Activated CD4-positive, alpha-beta T cell treated with anti-CD3 and anti-CD28 coated beads, Interleukin-2, Interleukin-4, amounts not matched to agents 100 ng/mL and 50 ng/mL, durations not matched to agents 16 hours and 8 hours (primary cell): ENCODE results near the gene ANAPC16.
"Not testable (repeated sequence)": the region's sequence is repeated elsewhere in the genome, so short reads cannot be mapped to it uniquely, and the experiment has no call there.

Experiments used
- DNase-seq: peaks from one replicate; pipeline ENCODE4 v3.0.0-alpha.2; 2020; ENCODE audit warnings: low spot score

Gene ANAPC16

GRCh38 chr10:72215611-72216549, at the start of gene ANAPC16, which contains the start of gene ASCC1:
TSS of gene ANAPC16 (plus strand) at chr10:72216012. CDS start at chr10:72223915, 7,903 bp downstream.
TSS of gene ASCC1 (minus strand) at chr10:72216276. CDS start at chr10:72213298, 2,978 bp downstream.
- peak; percentile 94 for DNase-seq

- DNase-seq: no peak
Measured at GRCh38 chr10:72167118-72167517, 48.7 kb upstream of the ANAPC16 start.

GRCh38 chr10:72170263-72170662, 45.5 kb upstream of the ANAPC16 start:
- DNase-seq: no peak

- DNase-seq: no peak
Measured at GRCh38 chr10:72170733-72171132, 45.1 kb upstream of the ANAPC16 start.

GRCh38 chr10:72171175-72171630, 44.6 kb upstream of the ANAPC16 start:
- DNase-seq: no peak

GRCh38 chr10:72173262-72173618, 42.6 kb upstream of the ANAPC16 start:
- DNase-seq: no peak

GRCh38 chr10:72173619-72174296, 42.1 kb upstream of the ANAPC16 start:
- DNase-seq: peak; percentile 36

- DNase-seq: no peak
Measured at GRCh38 chr10:72174297-72174662, 41.5 kb upstream of the ANAPC16 start.

- no peak for DNase-seq
Measured at GRCh38 chr10:72175149-72175548, 40.7 kb upstream of the ANAPC16 start.

GRCh38 chr10:72176701-72177100, 39.1 kb upstream of the ANAPC16 start:
- no peak for DNase-seq

GRCh38 chr10:72177454-72177853, 38.4 kb upstream of the ANAPC16 start:
- no peak for DNase-seq

- DNase-seq: no peak
Measured at GRCh38 chr10:72184156-72184555, 31.7 kb upstream of the ANAPC16 start.

- DNase-seq: no peak
Measured at GRCh38 chr10:72186258-72186981, 29.4 kb upstream of the ANAPC16 start.

- DNase-seq: no peak
Measured at GRCh38 chr10:72186982-72187330, 28.9 kb upstream of the ANAPC16 start.

GRCh38 chr10:72194949-72195348, 20.9 kb upstream of the ANAPC16 start:
- DNase-seq: no peak

- no peak for DNase-seq
Measured at GRCh38 chr10:72200883-72201282, 14.9 kb upstream of the ANAPC16 start.

GRCh38 chr10:72201293-72201692, 14.5 kb upstream of the ANAPC16 start:
- DNase-seq: no peak

- no peak for DNase-seq
Measured at GRCh38 chr10:72204296-72204695, 11.5 kb upstream of the ANAPC16 start.

GRCh38 chr10:72204724-72205123, 11.1 kb upstream of the ANAPC16 start:
- no peak for DNase-seq

- DNase-seq: no peak
Measured at GRCh38 chr10:72206511-72207229, 9.1 kb upstream of the ANAPC16 start.

- DNase-seq: peak; percentile 34
Measured at GRCh38 chr10:72208526-72208925, 7.3 kb upstream of the ANAPC16 start.

GRCh38 chr10:72211381-72211780, 4.4 kb upstream of the ANAPC16 start:
- DNase-seq: not testable (repeated sequence)
